Activated CD4-positive, alpha-beta T cell treated with anti-CD3 and anti-CD28 coated beads for 1 hour (primary cell): ENCODE measurements around the gene RRP12.

Experiments used
- DNase-seq: peaks from one replicate; pipeline ENCODE4 v3.0.0-alpha.2; 2020

RRP12 gene

DNA sequence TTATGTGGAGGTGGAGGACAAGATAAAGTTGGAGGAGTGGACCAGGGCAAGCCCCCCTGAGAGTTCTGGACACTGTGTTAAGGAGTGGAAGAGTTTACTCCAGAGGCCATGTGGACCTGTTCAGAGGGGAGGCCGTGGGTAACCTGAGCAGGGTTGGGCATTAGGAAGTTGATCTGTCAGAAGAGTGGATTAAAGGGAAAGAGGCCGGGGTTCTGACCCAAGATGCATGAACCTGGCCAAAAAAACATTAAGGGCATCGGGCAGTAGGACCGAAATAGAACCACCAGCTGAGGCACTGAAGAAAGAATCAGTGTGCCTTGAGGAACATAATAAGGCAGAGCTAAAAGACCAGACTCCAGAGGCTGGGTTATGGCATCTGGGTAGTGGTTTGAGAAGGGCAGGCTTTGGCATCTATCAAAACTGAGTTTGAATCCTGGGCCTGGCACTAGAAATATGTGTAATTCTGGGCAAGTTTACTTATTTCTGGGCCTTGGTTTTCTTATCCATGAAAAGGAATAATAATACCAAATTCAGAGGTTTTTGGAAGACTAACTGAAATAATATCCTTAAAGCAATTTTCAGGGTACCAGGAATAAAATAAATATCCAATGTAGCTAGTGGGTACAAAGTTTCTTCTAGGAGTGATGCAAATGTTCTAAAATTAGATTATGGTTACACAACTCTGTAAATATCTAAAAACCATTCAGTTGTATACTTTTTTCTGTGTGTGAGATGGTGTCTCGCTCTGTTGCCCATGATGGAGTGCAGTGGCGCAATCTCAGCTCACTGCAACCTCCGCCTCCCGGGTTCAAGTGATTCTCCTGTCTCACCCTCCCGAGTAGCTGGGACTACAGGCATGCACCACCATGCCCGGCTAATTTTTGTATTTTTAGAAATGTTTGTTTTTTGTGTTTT lies 93.0 kb downstream of the RRP12 start:
- DNase-seq, result no peak

GRCh38 chr10:97307441-97307840 lies 93.7 kb downstream of the RRP12 start:
- no peak for DNase-seq
